ENCODE data around the gene TNFRSF1B.
A peak's percentile ranks its signal among the peaks of the same experiment; 100 is the strongest.

The TNFRSF1B gene

GRCh38 chr1:12142141-12142823 is 24.5 kb upstream of the TNFRSF1B start:
- no peak for DNase-seq

- DNase-seq = no peak
These were observed 23.7 kb upstream of the TNFRSF1B start for GRCh38 chr1:12142891-12143630.

- DNase-seq = no peak
These were observed 23.1 kb upstream of the TNFRSF1B start for GRCh38 chr1:12143631-12144155.

- DNase-seq = no peak
These were observed 22.6 kb upstream of the TNFRSF1B start for GRCh38 chr1:12144236-12144635.

GRCh38 chr1:12144969-12145368 is 21.8 kb upstream of the TNFRSF1B start:
- no peak for DNase-seq

GRCh38 chr1:12145616-12146342 is 21.0 kb upstream of the TNFRSF1B start:
- no peak for DNase-seq

GRCh38 chr1:12146343-12147112 is 20.3 kb upstream of the TNFRSF1B start:
- no peak for DNase-seq

- DNase-seq = no peak
These were observed 19.5 kb upstream of the TNFRSF1B start for GRCh38 chr1:12147201-12147701.

- no peak for DNase-seq
These were observed 18.4 kb upstream of the TNFRSF1B start for GRCh38 chr1:12148160-12148957.

- no peak for DNase-seq
These were observed 17.6 kb upstream of the TNFRSF1B start for GRCh38 chr1:12148958-12149790.

GRCh38 chr1:12149791-12150175 is 17.0 kb upstream of the TNFRSF1B start:
- no peak for DNase-seq

GRCh38 chr1:12150456-12151200 is 16.2 kb upstream of the TNFRSF1B start:
- DNase-seq = no peak

GRCh38 chr1:12151465-12151864 is 15.3 kb upstream of the TNFRSF1B start:
- DNase-seq = no peak

- no peak for DNase-seq
These were observed 14.5 kb upstream of the TNFRSF1B start for GRCh38 chr1:12152113-12152891.

- no peak for DNase-seq
These were observed 13.5 kb upstream of the TNFRSF1B start for GRCh38 chr1:12153181-12153785.

GRCh38 chr1:12155328-12155727 is 11.5 kb upstream of the TNFRSF1B start:
- DNase-seq = no peak

- DNase-seq = peak; percentile 59
These were observed 9.2 kb upstream of the TNFRSF1B start for GRCh38 chr1:12157366-12158231.
